Sigmoid colon (tissue), 7 donors: ENCODE data around the gene CUL4B. TPM values are rescaled to one million over a fixed set of nuclear protein-coding genes. Genes with fewer than 3 reads are reported as not detected.
A peak's percentile ranks its signal among the peaks of the same experiment; 100 is the strongest.
"Not testable (repeated sequence)": the region's sequence is repeated elsewhere in the genome, so short reads cannot be mapped to it uniquely, and the experiment has no call there.

ENCODE experiments used
- DNase-seq: peaks from one replicate; pipeline ENCODE4 v3.0.0-alpha.2; 2019
- H3K27ac ChIP-seq, 4 donors: fragments of 200-600 bp; sonication (generic); one replicate each; pipeline ENCODE4 v1.5.1; 2016 to 2019; ENCODE audit warnings: mild to moderate bottlenecking in 1 of 4
- H3K27me3 ChIP-seq, 3 donors: fragments of 200-600 bp; sonication (generic); one replicate each; pipeline ENCODE4 v1.5.1; 2019; ENCODE audit warnings: mild to moderate bottlenecking in 1 of 3
- H3K36me3 ChIP-seq, 4 donors: fragments of 200-600 bp; sonication (generic); one replicate each; pipeline ENCODE4 v1.5.1; 2016 to 2019
- H3K4me1 ChIP-seq, 4 donors: fragments of 200-600 bp; sonication (generic); one replicate each; pipeline ENCODE4 v1.5.1; 2017 to 2019
- H3K4me3 ChIP-seq, 4 donors: fragments of 200-600 bp; sonication (generic); one replicate each; pipeline ENCODE4 v1.5.1; 2017 to 2019; ENCODE audit warnings: mild to moderate bottlenecking in 2 of 4, moderate library complexity in 1 of 4
- H3K9me3 ChIP-seq, 4 donors: fragments of 200-600 bp in 3 of 4; sonication (generic) in 3 of 4; one replicate each; pipeline versions ENCODE4 v1.5.1 to v1.6.1; 2013 to 2019
- CTCF ChIP-seq, 4 experiments: fragments of 450-650 bp in 3 of 4; fragments of 200-600 bp in 1 of 4; IDR thresholded peaks; one replicate each; pipeline ENCODE4 v1.5.1; 2016 to 2019; ENCODE audit warnings: antibody characterized with exemption in 4 of 4, mild to moderate bottlenecking in 3 of 4, moderate library complexity in 2 of 4
- EP300 ChIP-seq, 4 donors: sonication (generic); formaldehyde crosslinking; IDR thresholded peaks; one replicate each; pipeline ENCODE4 v1.6.1; 2017; ENCODE audit warnings: antibody characterized with exemption in 4 of 4
- POLR2A ChIP-seq, 2 donors: fragments of 450-650 bp; IDR thresholded peaks; one replicate each; pipeline ENCODE4 v1.6.1; 2016; ENCODE audit warnings: antibody characterized with exemption in 2 of 2, mild to moderate bottlenecking in 2 of 2, moderate library complexity in 2 of 2
- POLR2AphosphoS5 ChIP-seq, 4 donors: sonication (generic); formaldehyde crosslinking; IDR thresholded peaks; one replicate each; pipeline ENCODE4 v1.6.1; 2017; ENCODE audit warnings: antibody characterized with exemption in 4 of 4
- WGBS, 2 donors: extraction: QIAGEN DNeasy Blood & Tissue Kit; methylation state at CpG; one replicate each; pipeline ENCODE4 v1.1.7; 2013; 5-methylcytosine and 5-hydroxymethylcytosine counted together
- intact Hi-C: fragments of 100-400 bp; cut with DNase I; formaldehyde crosslinking; loops from one replicate; pipeline ENCODE4 v1.15.1; 2023
- polyA plus RNA-seq, 3 donors: library from polyadenylated mRNA; stranded (reverse); fragments of 200-250 nt; gene quantifications; one replicate each; pipeline ENCODE4 v1.2.3, GENCODE V29; 2013
- total RNA-seq, 4 donors: library from RNA; depleted of rRNA; stranded (reverse); fragments of >200 nt; gene quantifications; one replicate each; pipeline ENCODE4 v1.1.0, GENCODE V29; 2016
- donor health status: healthy with polysubstance abuse.
- donor health status: Bipolar disorder and iron deficiency.
- donor health status: healthy.

The CUL4B gene
- total and polyA plus RNA-seq, 7 donors = 13.8 to 62.0 (median 46.2) TPM

GRCh38 chrX:120512627-120513026 is 48.1 kb downstream of the CUL4B start:
- TF ChIP-seq POLR2A (IDR thresholded peaks at IDR 0.05) = no peak
- TF ChIP-seq EP300 (IDR thresholded peaks at IDR 0.05) = no peak
- no peak for TF ChIP-seq CTCF (IDR thresholded peaks at IDR 0.05)
- no peak for TF ChIP-seq POLR2AphosphoS5 (IDR thresholded peaks at IDR 0.05)

GRCh38 chrX:120512222-120512621 is 48.5 kb downstream of the CUL4B start:
- Histone ChIP-seq H3K27me3 (no peaks in the 10 kb centered on the region), H3K4me1 (no peaks in the 10 kb centered on the region), H3K36me3 (no peaks in the 10 kb centered on the region), H3K27ac (no peak overlapping the region), H3K9me3 (no peaks in the 10 kb centered on the region), H3K4me3 (no peak overlapping the region)
- intact Hi-C loops = no loop called here
- no peak for DNase-seq
- 34 to 75% methylated on average over 3 of the region's 3 CpGs for WGBS, 2 donors
- TF ChIP-seq CTCF (IDR thresholded peaks at IDR 0.05) = no peak
- no peak for TF ChIP-seq EP300 (IDR thresholded peaks at IDR 0.05)
- TF ChIP-seq POLR2AphosphoS5 (IDR thresholded peaks at IDR 0.05) = no peak
- no peak for TF ChIP-seq POLR2A (IDR thresholded peaks at IDR 0.05)

More at GRCh38 chrX:120512627-120513026, 48.1 kb downstream of the CUL4B start:
- H3K27me3 ChIP-seq = no peaks in the 10 kb centered on the region
- intact Hi-C loops = no loop called here
- no peaks in the 10 kb centered on the region for H3K9me3 ChIP-seq
- H3K4me3 ChIP-seq = no peak overlapping the region
- H3K36me3 ChIP-seq = no peaks in the 10 kb centered on the region
- H3K4me1 ChIP-seq = no peaks in the 10 kb centered on the region
- no peak for DNase-seq
- 24 to 58% methylated on average over 2 of the region's 2 CpGs for WGBS, 2 donors
- H3K27ac ChIP-seq = no peak overlapping the region

GRCh38 chrX:120504569-120504968 is 56.2 kb downstream of the CUL4B start:
- no peak overlapping the region for H3K4me3 ChIP-seq
- H3K9me3 ChIP-seq = no peaks in the 10 kb centered on the region
- H3K36me3 ChIP-seq = no peaks in the 10 kb centered on the region
- WGBS, 2 donors = 65 to 86% methylated on average over 1 of the region's 1 CpG
- H3K4me1 ChIP-seq = no peaks in the 10 kb centered on the region
- no peak for DNase-seq
- no peak for TF ChIP-seq POLR2AphosphoS5 (IDR thresholded peaks at IDR 0.05)
- no peak for TF ChIP-seq POLR2A (IDR thresholded peaks at IDR 0.05)
- H3K27me3 ChIP-seq = no peaks in the 10 kb centered on the region
- no peak overlapping the region for H3K27ac ChIP-seq
- intact Hi-C loops = no loop called here

- no peak for TF ChIP-seq POLR2A (IDR thresholded peaks at IDR 0.05)
- no peaks in the 10 kb centered on the region for H3K9me3 ChIP-seq
- H3K4me1 ChIP-seq = no peaks in the 10 kb centered on the region
- DNase-seq = no peak
- H3K27ac ChIP-seq = no peak overlapping the region
- no peaks in the 10 kb centered on the region for H3K36me3 ChIP-seq
- no peak overlapping the region for H3K4me3 ChIP-seq
- no peaks in the 10 kb centered on the region for H3K27me3 ChIP-seq
- intact Hi-C loops = loop anchor here (5.0 to 10.0 kb wide), 2 partner anchors 168 to 275 kb away; no protein-coding TSS in a partner anchor
- WGBS, 2 donors = 80% methylated on average over 4 of the region's 4 CpGs
Measured at GRCh38 chrX:120499301-120500072, 61.3 kb downstream of the CUL4B start.

GRCh38 chrX:120490119-120490518 is 70.6 kb downstream of the CUL4B start:
- not testable (repeated sequence) for DNase-seq, H3K36me3 ChIP-seq, H3K27me3 ChIP-seq, H3K9me3 ChIP-seq, H3K27ac ChIP-seq, H3K4me1 ChIP-seq, H3K4me3 ChIP-seq
- intact Hi-C loops = loop anchor here (10.0 kb wide), 1 partner anchor 285 kb away; no protein-coding TSS in a partner anchor
- whole genome bisulfite sequencing, 2 donors = 89 to 98% methylated on average over 2 of the region's 2 CpGs

- no peaks in the 10 kb centered on the region for H3K36me3 ChIP-seq
- peak overlapping the region in 3 of 4 donors; percentile 78 to 89 (median 85) for H3K27ac ChIP-seq
- DNase-seq = no peak
- TF ChIP-seq POLR2A (IDR thresholded peaks at IDR 0.05) (no peak), POLR2AphosphoS5 (IDR thresholded peaks at IDR 0.05) (no peak), CTCF (IDR thresholded peaks at IDR 0.05) (no peak), EP300 (IDR thresholded peaks at IDR 0.05) (no peak)
- 8 to 33% methylated on average over 9 of the region's 9 CpGs for WGBS, 2 donors
- no peaks in the 10 kb centered on the region for H3K4me1 ChIP-seq
- no peaks in the 10 kb centered on the region for H3K9me3 ChIP-seq
- H3K4me3 ChIP-seq = no peak overlapping the region
- H3K27me3 ChIP-seq = no peaks in the 10 kb centered on the region
- intact Hi-C loops = no loop called here
Measured at GRCh38 chrX:120486786-120487185, 74.0 kb downstream of the CUL4B start.
